MM.1S (cell line): Measurements from ENCODE around the gene RAB43.

Experiments used
- DNase-seq: peaks from one replicate; pipeline ENCODE4 v3.0.0-alpha.2; 2015
- H2AFZ ChIP-seq: fragments of 300-600 bp; sonication (generic); 2 replicates; pipeline ENCODE4 v1.6.0; 2016; ENCODE audit warnings: antibody characterized with exemption, low read length
- H3F3A ChIP-seq: fragments of 300-600 bp; sonication (generic); 2 replicates; pipeline ENCODE4 v1.6.1; 2016; ENCODE audit warnings: mild to moderate bottlenecking, antibody characterized with exemption, low read length, moderate library complexity, mixed read lengths; ENCODE audit not compliant: insufficient read depth
- H3K27ac ChIP-seq: fragments of 300-600 bp; sonication (generic); 2 replicates; pipeline ENCODE4 v1.5.1; 2016; ENCODE audit warnings: mild to moderate bottlenecking, low read length
- H3K27me3 ChIP-seq: fragments of 300-600 bp; sonication (generic); replicated peaks from 2 replicates; pipeline ENCODE4 v1.6.0; 2016; ENCODE audit warnings: low read length; ENCODE audit not compliant: insufficient read depth
- H3K36me3 ChIP-seq: fragments of 300-600 bp; sonication (generic); replicated peaks from 2 replicates; pipeline ENCODE4 v1.6.1; 2016; ENCODE audit warnings: mild to moderate bottlenecking, low read length, mixed read lengths; ENCODE audit not compliant: insufficient read depth
- H3K4me1 ChIP-seq: fragments of 300-600 bp; sonication (generic); 2 replicates; pipeline ENCODE4 v1.6.1; 2016; ENCODE audit warnings: low read length, mixed read lengths
- H3K4me2 ChIP-seq: fragments of 300-600 bp; sonication (generic); 2 replicates; pipeline ENCODE4 v1.6.0; 2016; ENCODE audit warnings: low read depth, low read length
- H3K4me3 ChIP-seq: fragments of 300-600 bp; sonication (generic); 2 replicates; pipeline ENCODE4 v1.5.1; 2016; ENCODE audit warnings: low read length, mixed read lengths
- H3K79me2 ChIP-seq: fragments of 300-600 bp; sonication (generic); 2 replicates; pipeline ENCODE4 v1.6.1; 2016; ENCODE audit warnings: mixed run types, low read length, mixed read lengths
- H3K9ac ChIP-seq: fragments of 300-600 bp; sonication (generic); 2 replicates; pipeline ENCODE4 v1.6.1; 2016; ENCODE audit warnings: low read length, mixed read lengths
- H3K9me2 ChIP-seq: fragments of 300-600 bp; sonication (generic); replicated peaks from 2 replicates; pipeline ENCODE4 v1.6.1; 2016; ENCODE audit warnings: mild to moderate bottlenecking, low read length, mixed read lengths; ENCODE audit not compliant: insufficient read depth
- H3K9me3 ChIP-seq: fragments of 300-600 bp; sonication (generic); replicated peaks from 2 replicates; pipeline ENCODE4 v1.6.1; 2016; ENCODE audit warnings: mild to moderate bottlenecking, low read length, mixed read lengths; ENCODE audit not compliant: insufficient read depth
- H4K20me1 ChIP-seq: fragments of 300-600 bp; sonication (generic); 2 replicates; pipeline ENCODE4 v1.6.1; 2016; ENCODE audit warnings: mild to moderate bottlenecking, low read length, moderate library complexity, mixed read lengths; ENCODE audit not compliant: insufficient read depth
- EZH2 ChIP-seq: fragments of 300-600 bp; sonication (generic); optimal IDR thresholded peaks from 2 replicates; pipeline ENCODE3; 2017; ENCODE audit warnings: low read depth, mild to moderate bottlenecking, antibody characterized with exemption, low read length, mixed read lengths
- EZH2phosphoT487 ChIP-seq: fragments of 300-600 bp; sonication (generic); IDR thresholded peaks from 2 replicates; pipeline ENCODE4 v1.6.1; 2018; ENCODE audit warnings: antibody characterized with exemption, low read length
- TF ChIP-seq, protein P1 (sequence below): fragments of 300-600 bp; sonication (generic); IDR thresholded peaks from 2 replicates; pipeline ENCODE4 v1.5.1; 2016; ENCODE audit warnings: antibody characterized with exemption, low read length, mixed read lengths

Gene RAB43

GRCh38 chr3:129103296-129103695 lies 18.3 kb downstream of the RAB43 start:
- peaks cover 39% of the 10 kb centered on the region for H3F3A ChIP-seq
- H3K9me3 ChIP-seq: no peaks in the 10 kb centered on the region
- no peak overlapping the region for H3K4me3 ChIP-seq
- H3K4me1 ChIP-seq: peaks cover 57% of the 10 kb centered on the region
- H3K9me2 ChIP-seq: no peaks in the 10 kb centered on the region
- H3K27ac ChIP-seq: peak overlapping the region; percentile 93
- peak overlapping the region; percentile 77 for H3K4me2 ChIP-seq
- no peak for DNase-seq
- H3K27me3 ChIP-seq: no peaks in the 10 kb centered on the region
- H3K79me2 ChIP-seq: peaks cover 83% of the 10 kb centered on the region
- no peak overlapping the region for H2AFZ ChIP-seq
- no peak for TF ChIP-seq EZH2phosphoT487
- TF ChIP-seq, protein P1, sequence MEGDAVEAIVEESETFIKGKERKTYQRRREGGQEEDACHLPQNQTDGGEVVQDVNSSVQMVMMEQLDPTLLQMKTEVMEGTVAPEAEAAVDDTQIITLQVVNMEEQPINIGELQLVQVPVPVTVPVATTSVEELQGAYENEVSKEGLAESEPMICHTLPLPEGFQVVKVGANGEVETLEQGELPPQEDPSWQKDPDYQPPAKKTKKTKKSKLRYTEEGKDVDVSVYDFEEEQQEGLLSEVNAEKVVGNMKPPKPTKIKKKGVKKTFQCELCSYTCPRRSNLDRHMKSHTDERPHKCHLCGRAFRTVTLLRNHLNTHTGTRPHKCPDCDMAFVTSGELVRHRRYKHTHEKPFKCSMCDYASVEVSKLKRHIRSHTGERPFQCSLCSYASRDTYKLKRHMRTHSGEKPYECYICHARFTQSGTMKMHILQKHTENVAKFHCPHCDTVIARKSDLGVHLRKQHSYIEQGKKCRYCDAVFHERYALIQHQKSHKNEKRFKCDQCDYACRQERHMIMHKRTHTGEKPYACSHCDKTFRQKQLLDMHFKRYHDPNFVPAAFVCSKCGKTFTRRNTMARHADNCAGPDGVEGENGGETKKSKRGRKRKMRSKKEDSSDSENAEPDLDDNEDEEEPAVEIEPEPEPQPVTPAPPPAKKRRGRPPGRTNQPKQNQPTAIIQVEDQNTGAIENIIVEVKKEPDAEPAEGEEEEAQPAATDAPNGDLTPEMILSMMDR: no peak
- TF ChIP-seq EZH2: no peak
- H4K20me1 ChIP-seq: no peaks in the 10 kb centered on the region
- no peaks in the 10 kb centered on the region for H3K36me3 ChIP-seq
- H3K9ac ChIP-seq: peak overlapping the region; percentile 45; the same call in 1 of the 2 replicates

DNA sequence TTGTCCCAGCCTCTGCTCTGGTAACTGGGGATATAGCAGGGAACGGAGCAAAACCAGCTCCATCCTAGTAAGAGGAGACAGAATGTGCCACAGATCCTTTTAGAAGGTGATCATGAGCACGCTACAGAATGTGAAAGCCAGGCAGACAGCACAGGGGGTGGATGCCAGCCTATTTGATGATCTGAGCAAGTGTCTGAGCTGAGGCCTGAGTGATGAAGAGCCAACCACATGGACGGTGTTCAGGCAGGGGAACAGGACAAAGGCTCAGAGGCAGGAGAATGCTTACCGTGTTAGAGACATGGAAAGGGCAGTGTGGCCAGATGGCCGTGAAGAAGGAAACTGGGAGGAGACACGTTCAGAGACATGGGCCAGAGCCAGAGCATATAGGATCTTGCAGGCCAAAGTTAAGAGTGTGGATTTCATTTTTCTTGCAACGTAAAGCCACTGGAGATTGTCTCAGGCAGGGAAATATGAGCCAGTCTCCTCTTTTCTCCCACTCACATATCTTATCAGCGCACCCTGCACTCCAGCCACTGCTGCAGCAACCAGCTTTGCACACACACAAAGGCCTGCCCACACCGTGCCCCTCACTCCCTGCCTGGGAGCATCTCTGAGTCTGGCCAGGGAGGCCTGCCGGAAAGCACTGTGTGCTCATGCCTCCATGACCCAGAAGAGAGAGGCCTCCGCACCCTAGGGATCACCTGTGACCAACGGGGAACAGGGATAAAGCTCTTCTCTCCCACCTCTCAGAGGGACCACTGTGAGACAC lies 20.1 kb downstream of the RAB43 start:
- H3F3A ChIP-seq: peaks cover 34% of the 10 kb centered on the region
- H3K79me2 ChIP-seq: peaks cover 83% of the 10 kb centered on the region
- H3K9me2 ChIP-seq: no peaks in the 10 kb centered on the region
- no peaks in the 10 kb centered on the region for H3K27me3 ChIP-seq
- no peak for DNase-seq
- no peak overlapping the region for H3K4me2 ChIP-seq
- no peaks in the 10 kb centered on the region for H3K9me3 ChIP-seq
- H3K4me3 ChIP-seq: no peak overlapping the region
- no peak overlapping the region for H2AFZ ChIP-seq
- no peak overlapping the region for H3K27ac ChIP-seq
- no peaks in the 10 kb centered on the region; the same call in 1 of the 2 replicates for H4K20me1 ChIP-seq
- H3K36me3 ChIP-seq: no peaks in the 10 kb centered on the region
- peaks cover 39% of the 10 kb centered on the region for H3K4me1 ChIP-seq
- H3K9ac ChIP-seq: no peak overlapping the region
- no peak for TF ChIP-seq EZH2
- TF ChIP-seq EZH2phosphoT487: no peak
- TF ChIP-seq, protein P1: no peak

DNA sequence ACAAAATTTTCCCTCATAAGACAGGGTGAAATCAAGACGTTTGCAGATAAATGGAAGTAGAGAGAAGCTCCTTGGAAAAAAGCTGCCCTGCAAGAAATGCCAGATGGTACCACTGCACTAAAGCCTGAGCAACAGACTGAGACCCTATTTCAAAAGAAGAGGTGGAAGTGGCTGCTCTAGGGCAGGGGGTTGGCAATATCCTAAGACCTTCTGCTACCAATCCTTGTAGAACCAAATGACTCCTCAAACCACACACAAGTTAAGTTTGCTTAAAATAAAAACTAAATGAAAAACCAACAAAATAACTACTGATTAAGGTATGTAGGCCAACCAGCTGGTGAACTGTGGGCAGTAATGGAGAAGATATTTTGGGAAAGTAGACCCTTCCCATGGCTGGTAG lies 21.3 kb downstream of the RAB43 start:
- Histone ChIP-seq H3K9me2 (no peaks in the 10 kb centered on the region), H4K20me1 (no peaks in the 10 kb centered on the region; the same call in 1 of the 2 replicates), H3K4me2 (no peak overlapping the region), H3K27me3 (no peaks in the 10 kb centered on the region), H3F3A (peaks cover 23% of the 10 kb centered on the region), H2AFZ (no peak overlapping the region), H3K79me2 (peaks cover 84% of the 10 kb centered on the region), H3K4me1 (peaks cover 27% of the 10 kb centered on the region), H3K9me3 (no peaks in the 10 kb centered on the region), H3K9ac (no peak overlapping the region), H3K4me3 (no peak overlapping the region), H3K36me3 (no peaks in the 10 kb centered on the region), H3K27ac (no peak overlapping the region)
- TF ChIP-seq EZH2 (no peak), EZH2phosphoT487 (no peak)
- TF ChIP-seq, protein P1: no peak
- DNase-seq: no peak
